OCI-LY7 (cell line): ENCODE measurements around the gene OGFOD3. TPM values are rescaled to one million over a fixed set of nuclear protein-coding genes. Genes with fewer than 3 reads are reported as not detected.

Source experiments
- BruUV-seq: library from RNA; stranded (reverse); fragments of 400-500 nt; replicated peaks from 2 replicates; lab custom pipeline; 2021; lab: Mats Ljungman, UMichigan
- CTCF ChIA-PET: fragments of 300-600 bp; sonication (Branson Sonifier 250); formaldehyde crosslinking; loops from one replicate; lab custom pipeline; 2022; ENCODE audit warnings: antibody characterized with exemption; ENCODE audit not compliant: unreplicated experiment; lab: Charles Lee
- POLR2A ChIA-PET: fragments of 300-600 bp; sonication (Branson Sonifier 250); formaldehyde crosslinking; loops from one replicate; lab custom pipeline; 2022; ENCODE audit warnings: antibody characterized with exemption; lab: Charles Lee
- DNase-seq: peaks from one replicate; pipeline ENCODE4 v3.0.0-alpha.2; 2015; ENCODE audit warnings: low spot score
- H2AFZ ChIP-seq: fragments of 200-600 bp; sonication (generic), shearing (Covaris generic); 2 replicates; pipeline ENCODE4 v1.6.1; 2014; ENCODE audit warnings: mild to moderate bottlenecking, antibody characterized with exemption, low read length, moderate library complexity
- H3K27ac ChIP-seq: fragments of 200-600 bp; sonication (generic); 2 replicates; pipeline ENCODE4 v1.5.1; 2014; ENCODE audit warnings: mixed run types, low read depth, mild to moderate bottlenecking, moderate library complexity, low read length, inconsistent platforms; ENCODE audit not compliant: poor library complexity, severe bottlenecking
- H3K36me3 ChIP-seq: fragments of 200-600 bp; sonication (generic); 2 replicates; pipeline ENCODE4 v1.6.1; 2014; ENCODE audit warnings: mild to moderate bottlenecking, antibody characterized with exemption, low read length, moderate library complexity, mixed read lengths; ENCODE audit not compliant: insufficient read depth
- H3K4me1 ChIP-seq: fragments of 200-600 bp; sonication (generic); 2 replicates; pipeline ENCODE4 v1.5.1; 2014; ENCODE audit warnings: mild to moderate bottlenecking, low read length; ENCODE audit not compliant: insufficient read depth, poor library complexity, severe bottlenecking
- H3K4me2 ChIP-seq: fragments of 200-600 bp; sonication (generic); 2 replicates; pipeline ENCODE4 v1.6.1; 2014; ENCODE audit warnings: mild to moderate bottlenecking, low read length
- H3K4me3 ChIP-seq: fragments of 200-600 bp; sonication (generic); 2 replicates; pipeline ENCODE4 v1.5.1; 2014; ENCODE audit warnings: mild to moderate bottlenecking, low read depth, low read length; ENCODE audit not compliant: poor library complexity, severe bottlenecking
- H3K79me2 ChIP-seq: fragments of 200-600 bp; sonication (generic); 2 replicates; pipeline ENCODE4 v1.6.1; 2016; ENCODE audit warnings: low read depth, mild to moderate bottlenecking, low read length, moderate library complexity, mixed read lengths; ENCODE audit not compliant: insufficient read depth
- H3K9me2 ChIP-seq: fragments of 200-600 bp; sonication (generic); 2 replicates; pipeline ENCODE4 v1.6.1; 2016; ENCODE audit warnings: mild to moderate bottlenecking, low read length, mixed read lengths; ENCODE audit not compliant: insufficient read depth
- H3K9me3 ChIP-seq: fragments of 200-600 bp; sonication (generic); 2 replicates; pipeline ENCODE4 v1.6.1; 2014; ENCODE audit warnings: mild to moderate bottlenecking, mixed run types, low read length, mixed read lengths
- H4K20me1 ChIP-seq: fragments of 200-600 bp; sonication (generic); 2 replicates; pipeline ENCODE4 v1.6.1; 2014; ENCODE audit warnings: mild to moderate bottlenecking, antibody characterized with exemption, low read length, moderate library complexity, mixed read lengths; ENCODE audit not compliant: insufficient read depth
- EZH2phosphoT487 ChIP-seq: fragments of 200-600 bp; sonication (generic); IDR thresholded peaks from 2 replicates; pipeline ENCODE4 v1.6.1; 2018; ENCODE audit warnings: low read depth, borderline replicate concordance, mild to moderate bottlenecking, mixed run types, antibody characterized with exemption, low read length, moderate library complexity, mixed read lengths
- intact Hi-C: fragments of 100-400 bp; cut with micrococcal nuclease; formaldehyde crosslinking; loops from one replicate; pipeline ENCODE4 v1.10.0; 2022; ENCODE audit not compliant: unreplicated experiment
- total RNA-seq, 2 experiments: library from RNA; depleted of rRNA in 1 of 2; stranded (reverse); fragments of >200 nt in 1 of 2; shearing (Covaris generic) in 1 of 2; gene quantifications; 2 replicates each; pipeline ENCODE4 v1.2.3, GENCODE V29; 2014 to 2022
- TF ChIP-seq, protein P1 (sequence below): fragments of 200-600 bp; sonication (generic); conservative IDR thresholded peaks from 2 replicates; pipeline ENCODE4 v1.5.1; 2014; ENCODE audit warnings: mild to moderate bottlenecking, antibody characterized with exemption, low read length, moderate library complexity, mixed read lengths

The OGFOD3 gene
- total RNA-seq, 2 experiments from 2014 or later = 55.6 to 65.2 TPM

DNA sequence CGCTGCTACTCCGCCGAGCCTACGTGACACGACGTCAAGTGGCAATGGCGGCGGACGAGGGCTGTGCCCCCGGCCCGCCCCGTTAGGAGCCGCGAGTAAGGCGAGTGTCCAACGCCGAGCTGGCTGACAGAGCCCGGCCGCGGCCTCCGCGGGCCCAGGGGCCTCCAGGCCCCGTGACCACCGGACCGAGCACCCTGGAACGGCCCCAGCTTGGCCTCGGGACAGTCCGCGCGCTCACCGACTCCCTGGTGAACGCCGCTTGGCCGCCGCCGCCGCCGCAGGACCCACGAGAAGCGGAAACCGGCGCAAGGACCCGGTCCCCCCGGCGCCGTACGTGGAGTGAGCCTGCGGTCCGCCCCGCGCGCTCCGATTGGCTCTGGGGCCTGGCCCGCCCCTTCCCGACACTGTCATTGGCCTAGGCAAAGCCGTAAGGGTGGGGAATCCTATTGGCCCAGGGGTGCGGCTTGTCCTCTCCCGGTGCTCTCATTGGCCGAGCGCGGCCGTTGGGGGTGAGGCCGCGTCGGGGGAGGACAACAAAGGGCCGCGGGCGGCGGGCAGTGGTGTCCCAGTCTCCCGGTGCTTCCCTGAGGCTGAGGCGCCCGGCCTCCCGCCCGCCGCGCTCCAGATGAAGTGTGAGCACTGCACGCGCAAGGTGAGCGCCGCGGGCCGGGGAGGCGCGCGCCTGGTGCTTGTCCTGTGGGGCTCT is 39.9 kb upstream of the OGFOD3 start, which contains the start of gene NARF:
Gene NARF, plus strand, starts transcription at position 563 of the 706 bp plus-strand sequence. Its CDS starts 63 bp downstream, at position 626.
- CTCF ChIA-PET = no interaction called here
- Histone ChIP-seq H3K27ac (peak within 1 kb of the TSS; percentile 89), H3K36me3 (peaks cover 43% of the 10 kb centered on the region), H3K9me3 (peaks cover 9% of the 10 kb centered on the region; the same call in 1 of the 2 replicates), H3K79me2 (peaks cover 4% of the 10 kb centered on the region; the same call in 1 of the 2 replicates), H4K20me1 (no peaks in the 10 kb centered on the region), H3K4me3 (peak within 1 kb of the TSS; percentile 75), H3K4me1 (peaks cover 18% of the 10 kb centered on the region), H3K4me2 (peak within 1 kb of the TSS; percentile 76), H2AFZ (peak within 1 kb of the TSS; percentile 34; the same call in 1 of the 2 replicates), H3K9me2 (no peaks in the 10 kb centered on the region)
- no peak for TF ChIP-seq EZH2phosphoT487
- TF ChIP-seq, protein P1, sequence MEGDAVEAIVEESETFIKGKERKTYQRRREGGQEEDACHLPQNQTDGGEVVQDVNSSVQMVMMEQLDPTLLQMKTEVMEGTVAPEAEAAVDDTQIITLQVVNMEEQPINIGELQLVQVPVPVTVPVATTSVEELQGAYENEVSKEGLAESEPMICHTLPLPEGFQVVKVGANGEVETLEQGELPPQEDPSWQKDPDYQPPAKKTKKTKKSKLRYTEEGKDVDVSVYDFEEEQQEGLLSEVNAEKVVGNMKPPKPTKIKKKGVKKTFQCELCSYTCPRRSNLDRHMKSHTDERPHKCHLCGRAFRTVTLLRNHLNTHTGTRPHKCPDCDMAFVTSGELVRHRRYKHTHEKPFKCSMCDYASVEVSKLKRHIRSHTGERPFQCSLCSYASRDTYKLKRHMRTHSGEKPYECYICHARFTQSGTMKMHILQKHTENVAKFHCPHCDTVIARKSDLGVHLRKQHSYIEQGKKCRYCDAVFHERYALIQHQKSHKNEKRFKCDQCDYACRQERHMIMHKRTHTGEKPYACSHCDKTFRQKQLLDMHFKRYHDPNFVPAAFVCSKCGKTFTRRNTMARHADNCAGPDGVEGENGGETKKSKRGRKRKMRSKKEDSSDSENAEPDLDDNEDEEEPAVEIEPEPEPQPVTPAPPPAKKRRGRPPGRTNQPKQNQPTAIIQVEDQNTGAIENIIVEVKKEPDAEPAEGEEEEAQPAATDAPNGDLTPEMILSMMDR = no peak
- BruUV-seq = no TSS peak
- POLR2A ChIA-PET = interaction anchor here (0.7 to 1.8 kb wide), 3 partner anchors 9 to 101 kb away, joined by 5 to 6 read pairs (median 5); no protein-coding TSS in a partner anchor
- peak; percentile 100 for DNase-seq
- intact Hi-C loops = loop anchor here (1.0 to 5.0 kb wide), 5 partner anchors 9 to 94 kb away; partner anchors contain the start of genes HEXD and OGFOD3

DNA sequence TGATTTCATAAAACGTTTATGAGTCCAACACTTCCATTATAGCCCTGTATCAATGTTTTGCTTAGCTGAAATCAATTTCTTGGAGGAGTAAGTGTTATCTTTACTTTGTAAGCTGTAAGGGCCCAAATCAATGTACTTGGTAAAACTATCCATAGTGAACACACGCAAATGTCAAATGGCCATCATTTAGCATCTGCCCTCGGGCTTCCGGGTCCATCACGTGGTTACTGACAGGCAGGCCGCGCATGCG is 39.5 kb upstream of the OGFOD3 start:
- Histone ChIP-seq H3K27ac (peak overlapping the region; percentile 89), H3K9me3 (peaks cover 9% of the 10 kb centered on the region; the same call in 1 of the 2 replicates), H3K4me1 (peaks cover 18% of the 10 kb centered on the region), H3K4me2 (peak overlapping the region; percentile 74), H2AFZ (no peak overlapping the region; the same call in 1 of the 2 replicates), H3K79me2 (peaks cover 4% of the 10 kb centered on the region; the same call in 1 of the 2 replicates), H4K20me1 (no peaks in the 10 kb centered on the region), H3K9me2 (no peaks in the 10 kb centered on the region), H3K4me3 (peak overlapping the region; percentile 75), H3K36me3 (peaks cover 38% of the 10 kb centered on the region)
- intact Hi-C loops = loop anchor here (1.0 to 5.0 kb wide), 5 partner anchors 9 to 95 kb away; partner anchors contain the start of genes HEXD and OGFOD3
- BruUV-seq = TSS peak; percentile 95
- CTCF ChIA-PET = interaction anchor here (1.1 kb wide), 1 partner anchor 38 kb away, joined by 6 read pairs; no protein-coding TSS in a partner anchor
- no peak for TF ChIP-seq EZH2phosphoT487
- TF ChIP-seq, protein P1 = no peak
- no peak for DNase-seq
- POLR2A ChIA-PET = interaction anchor here (0.7 to 1.8 kb wide), 4 partner anchors 9 to 100 kb away, joined by 3 to 6 read pairs (median 5); no protein-coding TSS in a partner anchor
